Activated naive CD8-positive, alpha-beta T cell treated with anti-CD3 and anti-CD28 coated beads, Interleukin-2, amount 50 U/mL, for 24 hours (primary cell): ENCODE data around the gene TRIM26.
"Not testable (repeated sequence)": the region's sequence is repeated elsewhere in the genome, so short reads cannot be mapped to it uniquely, and the experiment has no call there.

ENCODE experiments used
- ATAC-seq: fragments of 150-1000 bp; cut with Tn5 transposase; one replicate; pipeline ENCODE4 v1.10.0; 2021
- DNase-seq: peaks from one replicate; pipeline ENCODE4 v3.0.0; 2021
- H3K27ac Mint-ChIP-seq: one replicate; pipeline ENCODE4 v1.8.0; 2021; ENCODE audit warnings: mild to moderate bottlenecking, mixed read lengths
- H3K27me3 Mint-ChIP-seq: one replicate; pipeline ENCODE4 v1.8.0; 2021; ENCODE audit warnings: mixed read lengths
- H3K36me3 Mint-ChIP-seq: one replicate; pipeline ENCODE4 v1.8.0; 2021; ENCODE audit warnings: low read depth, mixed read lengths
- H3K4me1 Mint-ChIP-seq: one replicate; pipeline ENCODE4 v1.8.0; 2021; ENCODE audit warnings: mixed read lengths
- H3K4me3 Mint-ChIP-seq: one replicate; pipeline ENCODE4 v1.8.0; 2021; ENCODE audit warnings: mild to moderate bottlenecking, moderate library complexity, mixed read lengths
- H3K9me3 Mint-ChIP-seq: one replicate; pipeline ENCODE4 v1.8.0; 2021; ENCODE audit warnings: mixed read lengths

TRIM26 gene

DNA sequence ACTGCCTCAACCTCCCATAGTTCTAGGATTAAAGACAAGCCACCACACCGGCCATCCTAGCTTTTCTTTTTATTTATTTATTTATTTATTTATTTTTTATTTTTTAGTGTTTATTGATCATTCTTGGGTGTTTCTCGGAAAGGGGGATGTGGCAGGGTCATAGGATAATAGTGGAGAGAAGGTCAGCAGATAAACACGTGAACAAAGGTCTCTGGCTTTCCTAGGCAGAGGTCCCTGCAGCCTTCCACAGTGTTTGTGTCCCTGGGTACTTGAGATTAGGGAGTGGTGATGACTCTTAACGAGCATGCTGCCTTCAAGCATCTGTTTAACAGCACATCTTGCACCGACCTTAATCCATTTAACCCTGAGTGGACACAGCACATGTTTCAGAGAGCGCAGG, 8.2 kb upstream of the TRIM26 start:
- not testable (repeated sequence) for H3K27me3 Mint-ChIP-seq, ATAC-seq, H3K27ac Mint-ChIP-seq, H3K36me3 Mint-ChIP-seq, H3K4me3 Mint-ChIP-seq, DNase-seq, H3K4me1 Mint-ChIP-seq
- peaks cover 22% of the 10 kb centered on the region for H3K9me3 Mint-ChIP-seq

DNA sequence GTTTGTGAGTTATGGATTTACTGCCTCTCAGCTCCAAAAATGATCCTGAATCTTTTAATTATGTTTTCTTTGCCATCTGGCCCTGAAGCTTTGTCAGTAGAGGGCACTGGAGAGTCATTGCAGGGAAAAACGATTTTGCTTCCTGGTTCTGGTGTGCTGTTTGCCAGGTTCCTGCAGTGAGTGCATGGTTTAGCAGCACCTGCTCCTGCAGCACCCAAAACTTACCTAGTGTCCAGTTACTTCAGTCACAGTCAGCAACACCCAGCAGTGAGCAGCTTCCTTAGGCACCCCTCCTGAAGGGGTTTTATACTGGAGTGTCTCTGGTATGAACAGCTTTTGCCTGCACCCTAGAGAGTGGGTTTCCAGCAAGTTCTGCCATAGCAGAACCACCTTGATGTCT, 6.0 kb upstream of the TRIM26 start:
- peak; percentile 71 for ATAC-seq
- no peak overlapping the region for H3K4me3 Mint-ChIP-seq
- H3K27me3 Mint-ChIP-seq = no peaks in the 10 kb centered on the region
- H3K4me1 Mint-ChIP-seq = peaks cover 17% of the 10 kb centered on the region
- H3K36me3 Mint-ChIP-seq = no peaks in the 10 kb centered on the region
- DNase-seq = peak; percentile 52
- no peak overlapping the region for H3K27ac Mint-ChIP-seq
- peaks cover 18% of the 10 kb centered on the region for H3K9me3 Mint-ChIP-seq

DNA sequence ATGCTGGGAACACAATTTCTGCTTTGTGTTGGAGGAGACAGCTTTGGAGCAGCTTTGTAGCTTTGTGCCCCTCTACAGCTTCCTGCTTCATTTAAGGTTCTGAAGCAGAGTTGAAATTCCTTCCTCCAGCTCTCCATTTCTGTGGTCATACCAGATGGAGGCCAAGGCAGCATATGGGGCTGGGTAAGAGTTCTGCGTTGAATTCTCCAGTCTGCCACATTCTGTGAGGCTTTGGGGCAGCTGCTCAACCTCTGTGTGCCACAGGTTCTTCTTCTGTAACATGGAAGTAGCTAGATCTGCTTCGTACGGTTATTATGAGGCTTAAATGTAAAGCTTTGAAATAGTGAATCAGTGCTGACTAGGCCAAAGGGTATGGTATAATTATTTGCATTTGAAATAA, 2.9 kb upstream of the TRIM26 start:
- no peak overlapping the region for H3K4me3 Mint-ChIP-seq
- H3K27me3 Mint-ChIP-seq = peaks cover 2% of the 10 kb centered on the region
- peaks cover 7% of the 10 kb centered on the region for H3K36me3 Mint-ChIP-seq
- DNase-seq (no peak), ATAC-seq (no peak)
- H3K27ac Mint-ChIP-seq = no peak overlapping the region
- no peaks in the 10 kb centered on the region for H3K9me3 Mint-ChIP-seq
- H3K4me1 Mint-ChIP-seq = peaks cover 38% of the 10 kb centered on the region

DNA sequence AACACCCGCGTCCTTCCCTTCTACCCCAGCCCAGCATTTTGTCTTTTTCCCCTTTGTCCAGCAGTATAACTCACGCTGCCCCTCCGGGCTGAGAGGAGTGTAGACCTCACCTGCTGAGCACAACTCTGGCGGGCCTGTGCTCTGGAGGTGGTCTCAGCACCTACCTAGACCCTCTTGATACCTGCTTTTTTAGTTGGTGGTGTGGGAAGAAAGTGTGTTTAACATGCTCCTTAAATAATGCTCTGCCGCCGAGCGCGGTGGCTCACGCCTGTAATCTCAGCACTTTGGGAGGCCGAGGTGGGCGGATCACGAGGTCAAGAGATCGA, 1.4 kb upstream of the TRIM26 start:
- peaks cover 16% of the 10 kb centered on the region for H3K36me3 Mint-ChIP-seq
- H3K4me1 Mint-ChIP-seq = peaks cover 49% of the 10 kb centered on the region
- no peaks in the 10 kb centered on the region for H3K9me3 Mint-ChIP-seq
- DNase-seq (no peak), ATAC-seq (no peak)
- H3K27me3 Mint-ChIP-seq = peaks cover 2% of the 10 kb centered on the region
- peak overlapping the region; percentile 92 for H3K4me3 Mint-ChIP-seq
- peak overlapping the region; percentile 99 for H3K27ac Mint-ChIP-seq

DNA sequence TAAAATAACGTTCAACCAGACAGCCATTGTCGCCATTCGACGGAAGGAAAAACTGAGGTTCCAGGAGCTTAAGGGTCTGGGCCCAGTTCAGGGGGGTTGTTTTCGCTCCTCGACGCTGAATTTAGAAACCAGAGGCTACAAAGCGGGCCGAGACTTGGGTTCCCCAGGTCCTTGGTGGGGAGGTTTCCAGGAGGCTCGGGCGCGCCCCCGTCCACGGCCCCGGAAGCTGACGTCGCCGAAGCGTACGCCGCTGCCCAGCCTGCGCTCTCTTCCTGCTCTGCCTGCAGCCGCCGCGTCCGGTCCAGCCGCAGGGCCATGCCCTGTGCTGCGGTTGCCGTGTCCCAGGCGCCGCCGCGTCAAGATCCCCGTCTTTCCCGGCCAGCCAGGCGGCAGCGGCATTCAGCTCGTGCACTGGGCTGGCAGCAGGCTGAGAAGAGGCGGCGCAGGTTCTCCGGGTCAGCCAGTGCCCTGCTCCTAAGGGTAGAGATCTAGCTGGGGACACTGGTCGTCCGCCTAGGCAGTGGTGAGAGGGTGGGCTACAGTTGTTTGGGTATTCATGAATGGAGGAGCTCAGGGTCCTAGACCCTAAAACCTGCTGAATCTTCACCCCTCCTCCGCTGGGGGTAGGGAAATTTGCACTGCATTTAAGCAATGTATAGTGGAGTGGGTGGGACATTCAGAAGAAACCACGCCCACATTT, 901 bp upstream of the TRIM26 start:
- Mint-ChIP-seq H3K4me1 (peaks cover 47% of the 10 kb centered on the region), H3K27ac (peak overlapping the region; percentile 99), H3K36me3 (peaks cover 18% of the 10 kb centered on the region), H3K9me3 (no peaks in the 10 kb centered on the region), H3K27me3 (peaks cover 2% of the 10 kb centered on the region), H3K4me3 (peak overlapping the region; percentile 92)
- ATAC-seq (peak; percentile 66), DNase-seq (peak; percentile 80)

DNA sequence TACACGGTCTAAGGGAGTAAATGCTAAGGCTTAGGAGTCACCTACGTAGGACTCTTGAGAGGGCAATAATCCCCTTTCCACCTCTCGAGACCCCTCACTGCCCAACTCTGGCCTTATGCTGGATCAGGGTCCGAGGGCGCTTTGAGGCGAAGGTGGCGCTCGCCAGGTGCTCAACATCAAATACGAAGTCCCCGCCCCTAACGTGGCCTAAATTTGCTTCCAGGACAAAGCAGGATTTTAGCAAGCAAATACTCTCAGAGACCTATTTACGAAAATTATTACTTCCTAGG, 406 bp upstream of the TRIM26 start:
- Mint-ChIP-seq H3K9me3 (no peaks in the 10 kb centered on the region), H3K27me3 (peaks cover 2% of the 10 kb centered on the region), H3K4me3 (peak overlapping the region; percentile 92), H3K36me3 (peaks cover 22% of the 10 kb centered on the region), H3K27ac (peak overlapping the region; percentile 99), H3K4me1 (peaks cover 51% of the 10 kb centered on the region)
- DNase-seq = no peak
- ATAC-seq = no peak

DNA sequence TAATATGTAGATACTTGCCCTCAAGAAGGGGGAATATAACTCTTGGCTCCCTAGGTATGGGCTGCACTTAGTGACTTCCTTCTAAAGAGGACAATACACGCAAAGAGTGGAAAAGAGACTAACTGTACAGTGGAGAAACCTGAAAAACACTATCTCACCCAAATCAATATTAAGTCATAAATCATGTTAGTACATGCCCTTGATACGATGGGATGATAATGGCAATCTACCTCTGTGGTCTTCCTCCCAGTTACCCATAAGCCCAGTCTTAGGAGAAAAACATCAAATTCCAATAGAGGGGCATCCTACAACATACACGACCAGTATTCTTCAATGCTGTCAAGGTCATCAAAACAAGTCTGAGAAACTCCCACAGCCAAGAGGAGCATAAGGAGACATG, 1.3 kb downstream of the TRIM26 start:
- Mint-ChIP-seq H3K4me1 (peaks cover 64% of the 10 kb centered on the region), H3K4me3 (peak overlapping the region; percentile 92), H3K27me3 (peaks cover 2% of the 10 kb centered on the region), H3K27ac (peak overlapping the region; percentile 99), H3K36me3 (peaks cover 24% of the 10 kb centered on the region), H3K9me3 (no peaks in the 10 kb centered on the region)
- ATAC-seq (no peak), DNase-seq (no peak)

DNA sequence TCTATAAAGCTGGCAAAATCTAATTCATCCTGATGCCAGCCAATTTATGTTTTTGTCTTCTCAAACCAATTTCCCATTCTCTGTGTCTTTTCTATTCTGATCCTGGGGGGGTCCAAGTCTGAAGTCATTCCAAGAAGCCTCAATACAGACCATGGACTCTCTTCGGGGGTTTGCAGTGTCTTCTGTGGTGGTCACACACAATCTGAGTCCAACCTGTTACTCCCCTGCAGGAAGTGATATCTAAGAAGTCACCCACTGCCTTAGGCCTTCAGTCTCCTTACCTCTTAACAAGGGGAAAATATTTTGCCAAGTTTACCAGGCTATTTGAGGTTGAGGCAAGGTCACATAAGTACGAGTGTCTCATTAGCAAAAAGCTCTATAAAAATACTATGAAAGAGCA, 1.9 kb downstream of the TRIM26 start:
- peaks cover 2% of the 10 kb centered on the region for H3K27me3 Mint-ChIP-seq
- peak overlapping the region; percentile 92 for H3K4me3 Mint-ChIP-seq
- peaks cover 69% of the 10 kb centered on the region for H3K4me1 Mint-ChIP-seq
- peaks cover 24% of the 10 kb centered on the region for H3K36me3 Mint-ChIP-seq
- DNase-seq (no peak), ATAC-seq (no peak)
- no peaks in the 10 kb centered on the region for H3K9me3 Mint-ChIP-seq
- H3K27ac Mint-ChIP-seq = peak overlapping the region; percentile 47

DNA sequence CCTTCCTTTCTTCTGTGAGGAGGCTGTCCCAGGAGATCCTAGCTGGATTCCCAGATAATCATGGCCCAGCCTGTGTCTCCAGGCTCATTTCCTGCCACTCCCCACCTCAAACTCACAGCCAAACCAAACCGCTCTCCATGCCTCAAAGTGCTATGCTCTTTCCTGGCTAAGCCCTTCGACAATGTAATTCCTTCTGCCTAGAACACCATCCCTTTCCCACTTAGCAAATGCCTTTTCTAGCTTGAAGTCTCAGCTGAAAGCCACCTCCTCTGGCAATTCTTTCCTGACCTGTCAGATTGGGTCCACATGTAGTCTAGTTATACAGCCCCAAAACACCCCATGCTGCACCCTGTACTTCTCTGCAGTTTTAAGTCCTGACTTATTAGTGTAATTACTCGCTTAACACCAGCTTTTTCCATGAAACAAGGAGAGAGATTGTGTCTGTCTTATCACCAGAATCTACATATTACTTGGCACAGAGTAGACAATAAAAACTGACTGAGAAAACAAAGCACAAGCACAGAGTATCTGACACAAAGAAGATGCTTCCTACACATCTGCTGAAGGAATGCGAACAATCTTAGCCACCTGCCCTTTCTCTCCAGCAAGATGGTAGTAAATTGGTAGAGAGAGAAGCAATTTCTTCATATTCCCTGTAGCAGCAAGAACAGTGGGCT, 5.4 kb downstream of the TRIM26 start:
- Mint-ChIP-seq H3K9me3 (no peaks in the 10 kb centered on the region), H3K27me3 (no peaks in the 10 kb centered on the region), H3K4me3 (no peak overlapping the region), H3K27ac (peak overlapping the region; percentile 0), H3K4me1 (peaks cover 52% of the 10 kb centered on the region), H3K36me3 (peaks cover 27% of the 10 kb centered on the region)
- DNase-seq = no peak
- ATAC-seq = no peak

DNA sequence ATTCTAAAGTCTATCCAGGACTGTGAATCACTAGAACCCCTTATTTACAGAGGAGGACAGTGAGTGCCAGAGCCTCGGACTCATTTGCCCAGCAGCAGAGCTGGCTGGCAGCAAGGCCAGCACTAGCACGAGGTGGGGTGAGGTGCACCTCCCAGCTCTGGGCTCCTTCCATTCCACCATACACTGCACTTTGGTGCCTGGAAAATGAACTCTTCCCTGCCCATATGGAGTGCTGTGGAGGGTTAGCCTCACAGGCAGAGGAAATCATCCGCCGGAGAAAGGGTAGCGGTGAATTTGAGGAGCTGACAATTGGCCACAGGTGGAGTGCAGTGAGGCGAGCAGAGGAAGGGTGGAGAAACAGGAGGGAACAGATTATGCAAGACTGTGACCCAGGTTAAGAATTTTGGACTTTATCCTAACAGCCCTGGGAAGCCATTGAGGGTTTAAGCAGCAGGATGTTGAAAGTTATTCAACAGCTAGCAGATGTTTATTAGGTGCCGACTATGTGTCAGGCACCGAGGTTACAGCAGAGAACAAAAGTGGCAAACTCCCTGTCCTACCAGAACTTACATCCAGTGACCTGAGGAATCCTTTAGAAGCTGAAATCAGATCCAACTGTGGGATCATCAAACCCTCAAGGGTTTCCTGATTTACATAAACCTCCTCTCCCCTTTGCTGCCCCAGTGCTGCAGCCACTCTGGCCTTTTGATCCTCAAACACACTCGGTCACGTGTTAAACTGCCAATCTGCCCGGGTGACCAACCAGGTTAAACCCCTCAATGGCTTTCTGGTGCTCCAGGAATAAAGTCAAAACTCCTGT, 6.2 kb downstream of the TRIM26 start:
- Mint-ChIP-seq H3K27ac (no peak overlapping the region), H3K4me1 (peaks cover 54% of the 10 kb centered on the region), H3K36me3 (peaks cover 34% of the 10 kb centered on the region), H3K9me3 (no peaks in the 10 kb centered on the region), H3K27me3 (no peaks in the 10 kb centered on the region), H3K4me3 (no peak overlapping the region)
- ATAC-seq (no peak), DNase-seq (no peak)

DNA sequence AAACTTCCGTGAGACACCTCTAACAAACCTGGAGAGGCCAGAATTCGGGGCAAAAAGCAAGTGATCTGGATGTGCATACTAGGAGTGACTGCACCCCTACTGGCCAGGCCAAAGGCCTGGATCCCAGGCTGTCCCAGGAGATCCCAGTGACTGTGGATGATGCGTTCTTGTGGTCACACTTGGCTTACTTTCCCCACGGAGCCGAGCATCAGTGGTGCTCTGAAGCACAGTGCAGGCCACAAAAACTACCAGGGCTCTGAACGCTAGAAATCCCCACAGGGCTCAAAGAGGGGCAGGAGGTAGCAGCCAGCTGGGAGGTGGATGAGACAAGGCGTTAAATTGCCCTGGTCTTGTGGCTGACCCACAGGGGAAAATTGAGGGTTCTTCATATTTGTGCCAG, 7.1 kb downstream of the TRIM26 start:
- Mint-ChIP-seq H3K4me3 (no peak overlapping the region), H3K27ac (no peak overlapping the region), H3K36me3 (peaks cover 32% of the 10 kb centered on the region), H3K4me1 (peaks cover 52% of the 10 kb centered on the region), H3K9me3 (no peaks in the 10 kb centered on the region), H3K27me3 (no peaks in the 10 kb centered on the region)
- ATAC-seq (no peak), DNase-seq (no peak)

DNA sequence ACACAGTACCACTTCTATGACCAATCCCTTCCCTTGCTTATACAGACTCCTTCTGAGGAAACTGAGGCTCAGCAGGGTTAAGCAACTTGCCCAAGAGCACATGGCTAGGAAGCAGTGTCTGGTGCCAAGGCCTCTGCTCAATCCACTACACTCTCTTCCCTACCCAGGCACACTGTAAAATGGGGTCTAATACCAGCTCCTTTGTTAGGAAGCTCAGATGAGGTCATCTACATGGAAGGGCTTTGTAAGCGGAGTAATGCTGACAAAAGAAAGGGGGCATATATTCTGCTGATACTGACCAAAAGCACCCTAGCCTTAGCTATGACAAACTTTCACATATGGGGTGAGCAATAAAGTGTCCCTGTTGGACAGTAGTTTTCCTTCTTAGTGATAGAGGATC, 9.1 kb downstream of the TRIM26 start:
- H3K27ac Mint-ChIP-seq = no peak overlapping the region
- ATAC-seq (no peak), DNase-seq (no peak)
- H3K27me3 Mint-ChIP-seq = no peaks in the 10 kb centered on the region
- no peak overlapping the region for H3K4me3 Mint-ChIP-seq
- peaks cover 34% of the 10 kb centered on the region for H3K36me3 Mint-ChIP-seq
- no peaks in the 10 kb centered on the region for H3K9me3 Mint-ChIP-seq
- H3K4me1 Mint-ChIP-seq = peaks cover 45% of the 10 kb centered on the region

DNA sequence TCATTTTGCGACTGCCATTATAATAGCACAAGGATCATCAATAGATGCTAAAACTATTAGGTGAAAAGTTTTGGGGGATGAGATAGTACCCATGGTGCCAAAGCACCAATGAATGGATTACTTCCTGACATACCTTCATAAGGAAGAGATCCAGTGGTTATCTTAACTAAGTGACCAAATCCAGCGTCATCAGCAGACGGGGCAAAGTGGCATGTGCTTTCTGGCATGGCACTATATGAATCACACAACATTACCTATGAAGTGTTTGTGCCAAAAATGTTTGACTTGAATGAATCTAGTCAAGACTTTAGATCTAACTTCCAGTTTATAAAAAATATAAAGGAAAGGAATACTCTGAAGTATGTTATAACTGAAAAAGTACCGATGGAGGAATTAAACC, 10.8 kb downstream of the TRIM26 start:
- no peak overlapping the region for H3K27ac Mint-ChIP-seq
- peaks cover 41% of the 10 kb centered on the region for H3K36me3 Mint-ChIP-seq
- no peaks in the 10 kb centered on the region for H3K27me3 Mint-ChIP-seq
- no peak for ATAC-seq
- H3K4me1 Mint-ChIP-seq = peaks cover 29% of the 10 kb centered on the region
- no peak overlapping the region for H3K4me3 Mint-ChIP-seq
- no peak for DNase-seq
- H3K9me3 Mint-ChIP-seq = no peaks in the 10 kb centered on the region

DNA sequence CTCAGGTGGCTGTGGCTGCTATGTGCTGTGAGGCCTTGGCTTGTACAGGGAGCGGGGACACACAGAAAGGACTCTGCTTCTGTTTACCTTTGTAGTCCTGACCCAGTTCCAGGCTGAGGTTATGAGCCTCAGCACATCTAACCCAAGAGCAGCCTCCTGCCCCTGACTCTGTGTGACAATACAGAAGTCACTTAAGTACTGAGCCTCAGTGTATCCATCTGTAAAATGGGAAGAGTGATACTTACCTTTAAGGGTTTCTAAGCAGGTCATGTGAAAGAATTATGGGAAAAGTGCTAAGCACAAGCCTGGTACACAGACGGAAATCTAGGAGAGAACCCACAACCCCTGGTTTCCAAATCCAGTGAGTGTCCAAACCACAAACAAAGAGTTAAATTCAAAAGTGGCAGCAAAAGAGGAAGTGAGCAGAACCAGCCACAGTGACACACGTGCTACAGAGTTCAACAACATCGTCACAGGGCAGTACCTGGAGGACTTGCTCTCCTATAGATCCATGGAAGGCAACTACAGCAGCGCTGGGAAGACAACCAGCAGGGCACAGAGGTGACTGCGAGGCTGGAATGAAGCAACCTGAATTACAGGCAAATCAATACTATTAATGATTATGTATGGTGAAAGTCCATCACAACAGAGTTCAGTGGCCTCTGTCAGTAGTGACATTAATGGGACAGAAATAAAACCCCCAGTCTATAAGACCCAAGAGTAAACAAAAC, 12.5 kb downstream of the TRIM26 start:
- Mint-ChIP-seq H3K4me1 (peaks cover 19% of the 10 kb centered on the region), H3K9me3 (no peaks in the 10 kb centered on the region), H3K4me3 (no peak overlapping the region), H3K27ac (no peak overlapping the region), H3K36me3 (peaks cover 48% of the 10 kb centered on the region), H3K27me3 (no peaks in the 10 kb centered on the region)
- ATAC-seq = no peak
- DNase-seq = no peak
